ENCODE measurements around the gene DHRSX.

DNA sequence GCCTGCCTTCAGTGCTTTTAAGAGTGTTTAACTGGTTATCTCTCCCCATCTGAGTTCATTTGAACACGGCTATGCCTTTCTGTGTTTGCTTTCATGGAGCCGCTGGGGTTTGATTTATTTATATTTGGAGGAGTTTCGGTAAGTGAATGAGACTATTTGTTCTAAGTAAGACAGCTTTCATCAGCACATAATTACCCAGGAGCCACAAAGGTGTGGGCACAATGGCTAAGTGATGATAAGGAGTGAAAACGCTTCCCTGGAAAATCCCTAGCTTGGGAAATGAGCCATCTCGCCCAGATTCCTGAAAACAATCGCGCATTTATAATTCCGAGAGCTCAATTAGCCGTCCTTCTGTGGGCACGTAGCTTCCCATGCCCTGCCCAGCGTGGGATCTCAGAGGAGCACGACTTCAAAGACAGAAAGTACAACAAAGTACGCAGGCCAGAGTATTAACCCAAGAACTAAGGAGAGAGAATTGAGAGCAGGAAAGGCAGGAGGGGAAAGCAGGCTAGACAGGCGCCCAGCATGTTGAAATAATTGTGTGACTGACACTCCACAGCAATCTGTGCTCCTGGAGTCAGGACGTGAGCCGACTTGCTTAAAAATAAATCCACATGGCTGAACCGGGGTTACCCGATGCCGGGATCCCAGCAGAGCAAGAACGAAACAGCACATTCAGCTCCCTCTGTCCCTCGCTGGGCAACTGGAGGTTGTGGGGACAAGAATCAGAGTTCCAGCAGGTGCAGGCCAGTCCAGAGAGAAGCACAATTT is 99.0 kb downstream of the DHRSX start:
- no peak for TF ChIP-seq CTCF (conservative IDR thresholded peaks at IDR 0.05 in 1 of 2, IDR thresholded peaks at IDR 0.05 in 1 of 2; ENCODE audit: low read depth in 1 of 2, low read length in 2 of 2)
- no peak for TF ChIP-seq EZH2 (IDR thresholded peaks at IDR 0.05; ENCODE audit: low read length, missing control alignments)
